SK-N-MC (cell line): ENCODE data around the gene PRRX1.

ENCODE experiments used
- EZH2 ChIP-seq: fragments of 200-600 bp; sonication (generic); IDR thresholded peaks from one replicate; pipeline ENCODE4 v1.6.1; 2017; ENCODE audit warnings: antibody characterized with exemption
- POLR2AphosphoS5 ChIP-seq: IDR thresholded peaks from 2 replicates; pipeline ENCODE4 v1.6.1; 2012; ENCODE audit warnings: mild to moderate bottlenecking, low read depth, low read length, borderline replicate concordance

- TF ChIP-seq EZH2 (no peak), POLR2AphosphoS5 (no peak)
These were observed 70.7 kb downstream of the PRRX1 start for GRCh38 chr1:170734412-170735175.
